ENCODE results near the gene PAX2.

Gene PAX2

GRCh38 chr10:100733329-100733728 lies 12.1 kb upstream of the PAX2 start:
- no peaks in the 10 kb centered on the region for H3K36me3 ChIP-seq (ENCODE audit: control insufficient read depth in 2 of 2, insufficient read depth in 2 of 2, low read length in 2 of 2)
- no peak overlapping the region for H3K27ac ChIP-seq (ENCODE audit: low read length)
- no peak overlapping the region for H3K4me3 ChIP-seq (ENCODE audit: low read length in 2 of 2)
- no peaks in the 10 kb centered on the region for H3K9me3 ChIP-seq (ENCODE audit: control insufficient read depth in 2 of 2, low read length in 2 of 2)
- no peak overlapping the region for H3K9ac ChIP-seq (ENCODE audit: low read length in 2 of 2)
- H3K27me3 ChIP-seq (ENCODE audit: control insufficient read depth in 1 of 2, insufficient read depth in 2 of 2, low read length in 2 of 2), result peaks cover 84 to 92% of the 10 kb centered on the region in 2 donors
- H3K4me1 ChIP-seq (ENCODE audit: control insufficient read depth, insufficient read depth, low read length), result peaks cover 37% of the 10 kb centered on the region

GRCh38 chr10:100734295-100735086 lies 10.9 kb upstream of the PAX2 start:
- Histone ChIP-seq H3K9ac (ENCODE audit: low read length in 2 of 2) (no peak overlapping the region), H3K9me3 (ENCODE audit: control insufficient read depth in 2 of 2, low read length in 2 of 2) (no peaks in the 10 kb centered on the region), H3K4me3 (ENCODE audit: low read length in 2 of 2) (no peak overlapping the region), H3K4me1 (ENCODE audit: control insufficient read depth, insufficient read depth, low read length) (peaks cover 40% of the 10 kb centered on the region), H3K27ac (ENCODE audit: low read length) (no peak overlapping the region), H3K27me3 (ENCODE audit: control insufficient read depth in 1 of 2, insufficient read depth in 2 of 2, low read length in 2 of 2) (peaks cover 85 to 93% of the 10 kb centered on the region in 2 donors), H3K36me3 (ENCODE audit: control insufficient read depth in 2 of 2, insufficient read depth in 2 of 2, low read length in 2 of 2) (no peaks in the 10 kb centered on the region)

GRCh38 chr10:100735087-100735336 lies 10.4 kb upstream of the PAX2 start:
- Histone ChIP-seq H3K27ac (ENCODE audit: low read length) (no peak overlapping the region), H3K27me3 (ENCODE audit: control insufficient read depth in 1 of 2, insufficient read depth in 2 of 2, low read length in 2 of 2) (peaks cover 86 to 93% of the 10 kb centered on the region in 2 donors), H3K4me1 (ENCODE audit: control insufficient read depth, insufficient read depth, low read length) (peaks cover 39% of the 10 kb centered on the region), H3K9me3 (ENCODE audit: control insufficient read depth in 2 of 2, low read length in 2 of 2) (no peaks in the 10 kb centered on the region), H3K4me3 (ENCODE audit: low read length in 2 of 2) (no peak overlapping the region), H3K36me3 (ENCODE audit: control insufficient read depth in 2 of 2, insufficient read depth in 2 of 2, low read length in 2 of 2) (no peaks in the 10 kb centered on the region), H3K9ac (ENCODE audit: low read length in 2 of 2) (no peak overlapping the region)

GRCh38 chr10:100735337-100736143 lies 9.8 kb upstream of the PAX2 start:
- peaks cover 34% of the 10 kb centered on the region for H3K4me1 ChIP-seq (ENCODE audit: control insufficient read depth, insufficient read depth, low read length)
- H3K9me3 ChIP-seq (ENCODE audit: control insufficient read depth in 2 of 2, low read length in 2 of 2), result no peaks in the 10 kb centered on the region
- H3K9ac ChIP-seq (ENCODE audit: low read length in 2 of 2), result no peak overlapping the region
- no peaks in the 10 kb centered on the region for H3K36me3 ChIP-seq (ENCODE audit: control insufficient read depth in 2 of 2, insufficient read depth in 2 of 2, low read length in 2 of 2)
- H3K27ac ChIP-seq (ENCODE audit: low read length), result no peak overlapping the region
- peaks cover 87 to 93% of the 10 kb centered on the region in 2 donors for H3K27me3 ChIP-seq (ENCODE audit: control insufficient read depth in 1 of 2, insufficient read depth in 2 of 2, low read length in 2 of 2)
- no peak overlapping the region for H3K4me3 ChIP-seq (ENCODE audit: low read length in 2 of 2)

- Histone ChIP-seq H3K36me3 (ENCODE audit: control insufficient read depth in 2 of 2, insufficient read depth in 2 of 2, low read length in 2 of 2) (no peaks in the 10 kb centered on the region), H3K27ac (ENCODE audit: low read length) (no peak overlapping the region), H3K4me1 (ENCODE audit: control insufficient read depth, insufficient read depth, low read length) (peaks cover 27% of the 10 kb centered on the region), H3K27me3 (ENCODE audit: control insufficient read depth in 1 of 2, insufficient read depth in 2 of 2, low read length in 2 of 2) (peaks cover 88 to 93% of the 10 kb centered on the region in 2 donors), H3K9me3 (ENCODE audit: control insufficient read depth in 2 of 2, low read length in 2 of 2) (no peaks in the 10 kb centered on the region), H3K4me3 (ENCODE audit: low read length in 2 of 2) (no peak overlapping the region), H3K9ac (ENCODE audit: low read length in 2 of 2) (no peak overlapping the region)
These were observed 9.1 kb upstream of the PAX2 start for GRCh38 chr10:100736144-100736808.

DNA sequence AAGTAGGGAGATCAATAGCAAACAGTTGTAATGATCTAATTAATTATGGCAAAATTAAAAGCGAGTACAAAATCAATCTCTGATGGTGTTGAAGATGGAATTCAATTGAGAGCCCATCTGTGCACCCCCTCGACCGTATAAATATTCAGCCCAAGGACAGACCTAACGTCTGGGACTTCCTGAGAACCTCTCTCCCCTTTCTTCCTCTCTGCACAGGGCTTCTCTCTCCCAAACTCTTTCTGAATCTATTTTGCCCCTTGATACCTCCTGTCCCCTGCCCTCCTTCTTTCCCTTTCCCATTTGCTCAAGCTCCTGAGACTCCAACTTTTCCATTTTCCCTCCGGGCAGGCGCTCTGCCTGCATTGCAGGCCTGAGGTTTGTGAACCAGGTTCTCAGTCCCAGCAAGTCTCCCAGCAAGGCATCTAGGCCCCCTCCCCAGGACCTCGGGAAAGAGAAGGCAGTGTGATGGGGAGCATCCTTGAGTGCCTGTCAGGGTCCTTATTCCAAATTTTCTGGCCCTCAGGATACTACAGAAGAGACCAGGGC lies 8.5 kb upstream of the PAX2 start:
- Histone ChIP-seq H3K27me3 (ENCODE audit: control insufficient read depth in 1 of 2, insufficient read depth in 2 of 2, low read length in 2 of 2) (peaks cover 86 to 93% of the 10 kb centered on the region in 2 donors), H3K9ac (ENCODE audit: low read length in 2 of 2) (no peak overlapping the region), H3K4me1 (ENCODE audit: control insufficient read depth, insufficient read depth, low read length) (peaks cover 28% of the 10 kb centered on the region), H3K36me3 (ENCODE audit: control insufficient read depth in 2 of 2, insufficient read depth in 2 of 2, low read length in 2 of 2) (no peaks in the 10 kb centered on the region), H3K9me3 (ENCODE audit: control insufficient read depth in 2 of 2, low read length in 2 of 2) (no peaks in the 10 kb centered on the region), H3K4me3 (ENCODE audit: low read length in 2 of 2) (peak overlapping the region in 1 of 2 donors; percentile 61), H3K27ac (ENCODE audit: low read length) (no peak overlapping the region)

DNA sequence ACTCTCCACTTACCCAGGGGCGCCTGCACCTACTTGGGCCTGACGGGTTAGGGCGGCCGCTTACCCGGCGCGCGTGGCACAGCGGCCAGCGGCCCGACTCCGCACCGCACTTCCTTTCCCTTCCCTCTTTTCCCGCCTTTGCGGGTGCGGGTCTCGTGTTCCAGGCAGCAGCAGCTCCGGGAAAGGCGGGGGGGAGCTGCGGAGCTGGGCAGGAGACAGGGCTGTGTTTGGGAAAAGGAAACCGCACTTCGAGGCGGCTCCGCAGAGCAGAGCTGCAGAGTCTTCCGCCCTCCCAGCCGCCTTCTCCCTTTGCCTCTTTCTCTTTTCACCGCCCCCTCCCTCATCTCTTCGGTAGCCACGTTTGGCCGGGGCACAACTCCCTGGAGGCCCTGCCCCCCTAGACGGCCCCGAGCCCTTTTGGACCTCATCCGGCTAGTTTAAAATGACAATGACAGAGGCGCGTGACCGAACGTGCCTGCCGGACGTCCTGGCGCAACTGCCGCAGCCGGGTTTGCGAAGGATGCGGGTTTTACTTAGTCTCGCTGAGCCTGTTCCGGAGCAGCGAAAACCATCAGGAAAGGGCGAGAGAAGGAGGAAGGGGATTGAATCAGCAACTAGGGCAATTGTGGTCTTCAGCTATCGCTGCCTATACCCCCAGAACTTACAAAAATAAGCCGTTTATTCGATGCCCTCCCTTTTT lies 7.9 kb upstream of the PAX2 start:
- Histone ChIP-seq H3K9me3 (ENCODE audit: control insufficient read depth in 2 of 2, low read length in 2 of 2) (no peaks in the 10 kb centered on the region), H3K4me3 (ENCODE audit: low read length in 2 of 2) (peak overlapping the region in 1 of 2 donors; percentile 61), H3K4me1 (ENCODE audit: control insufficient read depth, insufficient read depth, low read length) (peaks cover 34% of the 10 kb centered on the region), H3K27me3 (ENCODE audit: control insufficient read depth in 1 of 2, insufficient read depth in 2 of 2, low read length in 2 of 2) (peaks cover 86 to 93% of the 10 kb centered on the region in 2 donors), H3K27ac (ENCODE audit: low read length) (no peak overlapping the region), H3K36me3 (ENCODE audit: control insufficient read depth in 2 of 2, insufficient read depth in 2 of 2, low read length in 2 of 2) (no peaks in the 10 kb centered on the region), H3K9ac (ENCODE audit: low read length in 2 of 2) (no peak overlapping the region)

GRCh38 chr10:100738055-100738827 lies 7.1 kb upstream of the PAX2 start:
- Histone ChIP-seq H3K9me3 (ENCODE audit: control insufficient read depth in 2 of 2, low read length in 2 of 2) (no peaks in the 10 kb centered on the region), H3K4me3 (ENCODE audit: low read length in 2 of 2) (peak overlapping the region in 1 of 2 donors; percentile 61), H3K27ac (ENCODE audit: low read length) (no peak overlapping the region), H3K9ac (ENCODE audit: low read length in 2 of 2) (no peak overlapping the region), H3K27me3 (ENCODE audit: control insufficient read depth in 1 of 2, insufficient read depth in 2 of 2, low read length in 2 of 2) (peaks cover 88 to 92% of the 10 kb centered on the region in 2 donors), H3K4me1 (ENCODE audit: control insufficient read depth, insufficient read depth, low read length) (peaks cover 34% of the 10 kb centered on the region), H3K36me3 (ENCODE audit: control insufficient read depth in 2 of 2, insufficient read depth in 2 of 2, low read length in 2 of 2) (no peaks in the 10 kb centered on the region)

DNA sequence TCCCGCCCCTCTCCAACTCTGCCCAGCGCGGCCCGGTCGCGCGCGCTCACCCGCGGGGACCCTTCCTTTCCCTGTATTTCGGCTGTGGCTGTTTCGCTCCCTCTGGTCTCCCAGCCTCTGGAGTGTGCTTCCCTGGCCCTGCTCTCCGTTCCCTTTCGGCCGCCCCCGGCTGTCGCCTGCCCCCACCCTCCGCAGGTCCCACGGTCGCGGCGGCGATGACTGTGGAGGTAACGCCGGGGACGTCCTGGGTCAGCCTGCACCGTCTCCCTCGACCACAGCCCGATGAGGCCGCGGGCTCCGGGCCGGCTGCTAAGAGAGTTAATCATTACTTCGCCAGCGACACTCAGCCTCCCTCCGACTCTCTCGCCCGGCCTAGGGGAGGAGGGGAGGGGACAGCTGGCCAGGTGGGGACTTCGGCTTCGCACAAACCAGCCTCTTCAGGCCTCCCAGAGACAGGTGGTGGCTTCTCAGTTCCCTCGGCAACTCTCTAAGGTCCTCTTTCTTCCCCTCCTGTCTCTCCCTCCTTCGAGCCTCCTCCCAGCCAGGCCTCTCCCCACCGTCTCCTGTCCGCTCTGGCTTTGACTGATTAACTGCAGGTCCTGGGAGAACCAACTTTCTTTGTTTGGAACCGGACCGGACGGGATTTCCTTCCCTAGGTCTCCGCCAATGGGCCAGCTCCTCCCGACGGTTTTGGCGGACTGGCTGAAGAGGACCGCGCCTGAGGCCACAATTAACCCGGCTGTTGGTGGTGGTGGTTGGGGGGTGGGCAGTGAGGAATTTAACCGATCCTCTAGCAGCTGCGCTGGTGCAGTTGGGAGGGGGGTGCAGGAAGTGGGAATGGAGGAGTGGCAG lies 5.6 kb upstream of the PAX2 start:
- H3K4me1 ChIP-seq (ENCODE audit: control insufficient read depth, insufficient read depth, low read length), result peaks cover 48% of the 10 kb centered on the region
- H3K9ac ChIP-seq (ENCODE audit: low read length in 2 of 2), result no peak overlapping the region
- peaks cover 90 to 98% of the 10 kb centered on the region in 2 donors for H3K27me3 ChIP-seq (ENCODE audit: control insufficient read depth in 1 of 2, insufficient read depth in 2 of 2, low read length in 2 of 2)
- H3K27ac ChIP-seq (ENCODE audit: low read length), result no peak overlapping the region
- H3K4me3 ChIP-seq (ENCODE audit: low read length in 2 of 2), result no peak overlapping the region
- no peaks in the 10 kb centered on the region for H3K36me3 ChIP-seq (ENCODE audit: control insufficient read depth in 2 of 2, insufficient read depth in 2 of 2, low read length in 2 of 2)
- no peaks in the 10 kb centered on the region for H3K9me3 ChIP-seq (ENCODE audit: control insufficient read depth in 2 of 2, low read length in 2 of 2)

All from stomach smooth muscle (tissue), 2 donors.